HepG2 (cell line): Measurements from ENCODE around the gene FHL3. TPM values are rescaled to one million over a fixed set of nuclear protein-coding genes. Genes with fewer than 3 reads are reported as not detected.

Experiments
- ATAC-seq: fragments of 200-7000 bp; cut with Tn5 transposase; 3 replicates; pipeline ENCODE4 v1.9.1; 2020; ENCODE audit warnings: mild to moderate bottlenecking, moderate library complexity
- BruUV-seq: library from RNA; stranded (reverse); fragments of 400-500 nt; replicated peaks from 2 replicates; lab custom pipeline; 2021; lab: Mats Ljungman, UMichigan
- CTCF ChIA-PET: fragments of 300-600 bp; formaldehyde crosslinking; extraction: SDS; loops from one replicate; lab custom pipeline; 2021; ENCODE audit warnings: low total read pairs, inconsistent platforms, low intra/inter-chr PET ratio; lab: Yijun Ruan, JAX
- POLR2A ChIA-PET: fragments of 350-600 bp; sonication (Branson Sonifier 250); formaldehyde crosslinking; loops from one replicate; lab custom pipeline; 2020; ENCODE audit warnings: antibody characterized with exemption, inconsistent platforms; lab: Yijun Ruan, JAX
- DNase-seq: peaks from one replicate; pipeline ENCODE4 v3.0.0-alpha.2; 2015; ENCODE audit warnings: low spot score
- FAIRE-seq: peaks from 3 replicates; lab custom pipeline; 2011; peaks lifted over from hg19 to GRCh38; lab: Jason Lieb, UNC
- H2AFZ ChIP-seq: one replicate; pipeline ENCODE4 v1.6.1; 2011; ENCODE audit warnings: low read length, inconsistent platforms
- H3K27ac ChIP-seq: fragments of 300-600 bp; 3 replicates; pipeline ENCODE4 v1.8.0; 2011; ENCODE audit warnings: mixed run types, mild to moderate bottlenecking, mixed read lengths, low read length, inconsistent platforms; ENCODE audit not compliant: insufficient read depth; ENCODE audit errors: extremely low read length
- H3K27me3 ChIP-seq, 2 experiments: fragments of 200-600 bp in 1 of 2; 2 replicates in 1 of 2; 3 replicates in 1 of 2; pipeline versions ENCODE4 v1.6.0 to v1.8.0; 2011; ENCODE audit warnings: low read length in 2 of 2, mild to moderate bottlenecking in 2 of 2, moderate library complexity in 2 of 2, inconsistent platforms in 1 of 2; ENCODE audit not compliant: insufficient read depth in 2 of 2, control insufficient read depth in 1 of 2
- H3K36me3 ChIP-seq, 2 experiments: fragments of 200-600 bp in 1 of 2; replicated peaks in 1 of 2; 2 replicates in 1 of 2; 3 replicates in 1 of 2; pipeline versions ENCODE4 v1.5.1 to v1.8.0; 2011; ENCODE audit warnings: low read length in 2 of 2, inconsistent platforms in 1 of 2; ENCODE audit not compliant: insufficient read depth in 2 of 2, control insufficient read depth in 1 of 2
- H3K4me1 ChIP-seq: 2 replicates; pipeline ENCODE4 v1.5.1; 2012; ENCODE audit warnings: low read length, inconsistent platforms; ENCODE audit not compliant: insufficient read depth
- H3K4me2 ChIP-seq: 2 replicates; pipeline ENCODE4 v1.6.0; 2011; ENCODE audit warnings: low read depth, low read length, inconsistent platforms
- H3K4me3 ChIP-seq, 3 experiments: fragments of 200-600 bp in 1 of 3; sonication (generic), shearing (Covaris generic) in 1 of 3; replicated peaks in 1 of 3; 2 replicates each; pipeline ENCODE4 v1.5.1; 2011 to 2016; ENCODE audit warnings: low read length in 3 of 3, inconsistent platforms in 2 of 3, low read depth in 2 of 3, mild to moderate bottlenecking in 2 of 3, control low read depth in 1 of 3, mixed read lengths in 1 of 3; ENCODE audit not compliant: insufficient read depth in 1 of 3
- H3K79me2 ChIP-seq: one replicate; pipeline ENCODE4 v1.6.1; 2011; ENCODE audit warnings: low read length, inconsistent platforms; ENCODE audit not compliant: insufficient read depth
- H3K9ac ChIP-seq: 2 replicates; pipeline ENCODE4 v1.6.0; 2011; ENCODE audit warnings: mild to moderate bottlenecking, low read depth, low read length, inconsistent platforms; ENCODE audit not compliant: insufficient read depth
- H3K9me3 ChIP-seq: 2 replicates; pipeline ENCODE4 v1.5.1; 2012; ENCODE audit warnings: mild to moderate bottlenecking, low read length
- H4K20me1 ChIP-seq: 2 replicates; pipeline ENCODE4 v1.6.0; 2011; ENCODE audit warnings: inconsistent platforms, mild to moderate bottlenecking, low read length, moderate library complexity; ENCODE audit not compliant: insufficient read depth
- AGO2 ChIP-seq: fragments of 200-400 bp; formaldehyde crosslinking; optimal IDR thresholded peaks from 2 replicates; pipeline ENCODE3; 2017; ENCODE audit warnings: mild to moderate bottlenecking, low read depth, low read length, moderate library complexity
- FOXJ3 ChIP-seq: sonication (generic); formaldehyde crosslinking; IDR thresholded peaks from 2 replicates; pipeline ENCODE4 v1.4.0; 2020; ENCODE audit warnings: missing genetic modification reagents, mild to moderate bottlenecking, borderline replicate concordance
- GABPB1 ChIP-seq: IDR thresholded peaks from 2 replicates; pipeline ENCODE4 v1.6.1; 2016; ENCODE audit warnings: mild to moderate bottlenecking, missing genetic modification reagents, moderate library complexity, missing compliant biosample characterization
- HES4 ChIP-seq: sonication (generic); formaldehyde crosslinking; IDR thresholded peaks from 2 replicates; pipeline ENCODE4 v1.9.0; 2021; ENCODE audit warnings: mild to moderate bottlenecking, missing genetic modification reagents, borderline replicate concordance
- IKZF1 ChIP-seq: fragments of 450-650 bp; IDR thresholded peaks from 2 replicates; pipeline ENCODE4 v1.7.1; 2016
- JUNB ChIP-seq: sonication (generic); formaldehyde crosslinking; IDR thresholded peaks from 2 replicates; pipeline ENCODE4 v1.8.0; 2022; ENCODE audit warnings: missing genetic modification reagents, mild to moderate bottlenecking, borderline replicate concordance
- KDM6A ChIP-seq: IDR thresholded peaks from 2 replicates; pipeline ENCODE4 v1.6.1; 2016; ENCODE audit warnings: low read depth
- MED1 ChIP-seq: sonication (generic); formaldehyde crosslinking; IDR thresholded peaks from 2 replicates; pipeline ENCODE4 v1.4.0; 2020; ENCODE audit warnings: missing genetic modification reagents
- MIXL1 ChIP-seq: IDR thresholded peaks from 2 replicates; pipeline ENCODE4 v1.6.1; 2016
- WIZ ChIP-seq: sonication (generic); formaldehyde crosslinking; IDR thresholded peaks from 2 replicates; pipeline ENCODE4 v1.5.1; 2020; ENCODE audit warnings: mild to moderate bottlenecking, missing genetic modification reagents
- ZBTB33 ChIP-seq: sonication (generic); formaldehyde crosslinking; IDR thresholded peaks from 2 replicates; pipeline ENCODE4 v1.4.0; 2020; ENCODE audit warnings: missing genetic modification reagents
- ZKSCAN8 ChIP-seq: IDR thresholded peaks from 2 replicates; pipeline ENCODE4 v1.6.1; 2016; ENCODE audit warnings: borderline replicate concordance, missing genetic modification reagents, missing compliant biosample characterization
- ZMYM4 ChIP-seq: sonication (generic); formaldehyde crosslinking; IDR thresholded peaks from 2 replicates; pipeline ENCODE4 v1.8.1; 2023; ENCODE audit warnings: mild to moderate bottlenecking, missing genetic modification reagents
- whole genome bisulfite sequencing: methylation state at CpG from one replicate; pipeline ENCODE4 v1.1.6; 2017; ENCODE audit warnings: low lambda C conversion rate; 5-methylcytosine and 5-hydroxymethylcytosine counted together
- in situ Hi-C: cut with HindIII; loops from 2 replicates; pipeline ENCODE4 v1.10.0; 2017; ENCODE audit warnings: low pct_unique_long_range_greater_than_20kb; ENCODE audit not compliant: extremely low pct_ligation_motif_present
- intact Hi-C: fragments of 100-400 bp; cut with micrococcal nuclease; formaldehyde crosslinking; loops from one replicate; pipeline ENCODE4 v1.10.0; 2022; ENCODE audit not compliant: unreplicated experiment
- polyA plus RNA-seq, 8 experiments: library from polyadenylated mRNA; depleted of rRNA in 3 of 8; stranded (reverse) in 7 of 8; unstranded in 1 of 8; fragments of >200 nt; fragmentation: Illumina TruSeq in 4 of 8; extraction: Trizol in 4 of 8; gene quantifications; 2 replicates each; pipeline versions ENCODE4 v1.2.1 to v1.2.3, GENCODE V29; 2011 to 2016; ENCODE audit warnings: low read depth in 4 of 8, missing spikeins in 1 of 8, mixed read lengths in 1 of 8; ENCODE audit not compliant: insufficient read depth in 1 of 8
- total RNA-seq, 5 experiments: library from RNA; depleted of rRNA; stranded (reverse); fragments of >200 nt; fragmentation: Illumina TruSeq; extraction: Trizol; gene quantifications; 2 replicates each; pipeline ENCODE4 v1.2.3, GENCODE V29; 2016; ENCODE audit warnings: low read depth in 1 of 5
- TF ChIP-seq, protein P1 (sequence below): sonication (generic); formaldehyde crosslinking; conservative IDR thresholded peaks from 2 replicates; pipeline ENCODE4 v1.8.1; 2023; ENCODE audit warnings: missing genetic modification reagents
- TF ChIP-seq, protein P2 (sequence below): sonication (generic); formaldehyde crosslinking; IDR thresholded peaks from 2 replicates; pipeline ENCODE4 v1.4.0; 2020; ENCODE audit warnings: missing genetic modification reagents

Gene FHL3
- total and polyA plus RNA-seq, 2 of the 13 experiments (the other 11 are each of a cell fraction or from before 2014, with no cell fraction given) = 2.8 to 6.6 TPM

GRCh38 chr1:38029081-38029681 is 23.9 kb upstream of the FHL3 start:
- 0 out of 5 replicates have a peak, but pooled peaks cover 0 to 3% of the 10 kb centered on the region in 2 experiments for H3K27me3 ChIP-seq
- no peaks in the 10 kb centered on the region for H3K79me2 ChIP-seq
- ATAC-seq (peak; percentile 6), FAIRE-seq (no peak), DNase-seq (no peak)
- no peak overlapping the region for H3K27ac ChIP-seq
- CTCF ChIA-PET = no interaction called here
- no TSS peak for BruUV-seq
- TF ChIP-seq AGO2 = peak; percentile 50
- TF ChIP-seq JUNB (CRISPR knock-in tag) = no peak
- peak; percentile 99 for TF ChIP-seq ZBTB33 (CRISPR knock-in tag)
- H3K4me3 ChIP-seq = no peak overlapping the region
- POLR2A ChIA-PET = interaction anchor here (1.2 kb wide), 1 partner anchor 16 kb away, joined by 3 read pairs; the partner anchor contains the start of gene UTP11
- no peaks in the 10 kb centered on the region for H4K20me1 ChIP-seq
- no peak overlapping the region for H3K4me2 ChIP-seq
- H3K9ac ChIP-seq = no peak overlapping the region
- intact Hi-C loops = no loop called here
- 91% methylated on average over 20 of the region's 23 CpGs for WGBS
- H3K4me1 ChIP-seq = peaks cover 25% of the 10 kb centered on the region
- H3K9me3 ChIP-seq = no peaks in the 10 kb centered on the region
- in situ Hi-C loops = no loop called here
- H3K36me3 ChIP-seq = peaks cover 8 to 16% of the 10 kb centered on the region in 2 experiments; a peak in 4 of 5 replicates
- H2AFZ ChIP-seq = no peak overlapping the region

DNA sequence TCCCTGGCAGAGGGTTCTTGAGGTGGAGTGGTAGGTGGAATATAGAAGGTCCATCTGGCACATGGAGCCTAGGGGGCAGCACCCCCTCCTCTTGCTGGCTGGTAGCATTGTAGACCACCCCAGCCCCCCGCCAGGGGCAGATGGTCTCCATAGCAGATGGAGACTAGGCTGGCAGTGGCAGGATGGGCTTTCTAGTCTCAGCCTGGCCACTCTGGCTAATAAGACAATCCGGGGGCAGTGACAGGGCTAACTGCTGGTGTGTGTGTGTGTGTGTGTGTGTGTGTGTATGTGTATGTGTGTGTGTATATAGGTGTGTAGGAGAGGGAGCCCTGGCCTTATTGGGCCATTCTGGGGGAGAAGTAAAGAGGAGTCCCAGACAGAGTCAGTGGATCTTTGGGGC is 23.4 kb upstream of the FHL3 start:
- Histone ChIP-seq H2AFZ (no peak overlapping the region), H3K4me2 (no peak overlapping the region), H4K20me1 (no peaks in the 10 kb centered on the region), H3K9me3 (no peaks in the 10 kb centered on the region), H3K4me3 (no peak overlapping the region), H3K9ac (no peak overlapping the region), H3K27me3 (no peaks in the 10 kb centered on the region), H3K4me1 (peaks cover 25% of the 10 kb centered on the region), H3K27ac (no peak overlapping the region), H3K79me2 (no peaks in the 10 kb centered on the region), H3K36me3 (peaks cover 8 to 16% of the 10 kb centered on the region in 2 experiments; a peak in 4 of 5 replicates)
- BruUV-seq = no TSS peak
- POLR2A ChIA-PET = interaction anchor here (1.2 kb wide), 1 partner anchor 16 kb away, joined by 3 read pairs; the partner anchor contains the start of gene UTP11
- DNase-seq = no peak
- in situ Hi-C loops = no loop called here
- 94% methylated on average over 2 of the region's 2 CpGs for WGBS
- peak; percentile 9 for ATAC-seq
- CTCF ChIA-PET = no interaction called here
- intact Hi-C loops = no loop called here
- no peak for FAIRE-seq
- TF ChIP-seq ZMYM4 (no peak), GABPB1 (CRISPR knock-in tag) (no peak), ZKSCAN8 (CRISPR knock-in tag) (no peak), MED1 (CRISPR knock-in tag) (no peak), FOXJ3 (CRISPR knock-in tag) (no peak), HES4 (CRISPR knock-in tag) (no peak), KDM6A (CRISPR knock-in tag) (no peak), IKZF1 (no peak), MIXL1 (CRISPR knock-in tag) (no peak), WIZ (CRISPR knock-in tag) (no peak)
- TF ChIP-seq, protein P1, sequence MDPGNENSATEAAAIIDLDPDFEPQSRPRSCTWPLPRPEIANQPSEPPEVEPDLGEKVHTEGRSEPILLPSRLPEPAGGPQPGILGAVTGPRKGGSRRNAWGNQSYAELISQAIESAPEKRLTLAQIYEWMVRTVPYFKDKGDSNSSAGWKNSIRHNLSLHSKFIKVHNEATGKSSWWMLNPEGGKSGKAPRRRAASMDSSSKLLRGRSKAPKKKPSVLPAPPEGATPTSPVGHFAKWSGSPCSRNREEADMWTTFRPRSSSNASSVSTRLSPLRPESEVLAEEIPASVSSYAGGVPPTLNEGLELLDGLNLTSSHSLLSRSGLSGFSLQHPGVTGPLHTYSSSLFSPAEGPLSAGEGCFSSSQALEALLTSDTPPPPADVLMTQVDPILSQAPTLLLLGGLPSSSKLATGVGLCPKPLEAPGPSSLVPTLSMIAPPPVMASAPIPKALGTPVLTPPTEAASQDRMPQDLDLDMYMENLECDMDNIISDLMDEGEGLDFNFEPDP (CRISPR knock-in tag) = no peak
- TF ChIP-seq, protein P2, sequence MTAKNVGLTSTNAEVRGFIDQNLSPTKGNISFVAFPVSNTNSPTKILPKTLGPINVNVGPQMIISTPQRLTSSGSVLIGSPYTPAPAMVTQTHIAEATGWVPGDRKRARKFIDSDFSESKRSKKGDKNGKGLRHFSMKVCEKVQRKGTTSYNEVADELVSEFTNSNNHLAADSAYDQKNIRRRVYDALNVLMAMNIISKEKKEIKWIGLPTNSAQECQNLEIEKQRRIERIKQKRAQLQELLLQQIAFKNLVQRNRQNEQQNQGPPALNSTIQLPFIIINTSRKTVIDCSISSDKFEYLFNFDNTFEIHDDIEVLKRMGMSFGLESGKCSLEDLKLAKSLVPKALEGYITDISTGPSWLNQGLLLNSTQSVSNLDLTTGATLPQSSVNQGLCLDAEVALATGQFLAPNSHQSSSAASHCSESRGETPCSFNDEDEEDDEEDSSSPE (CRISPR knock-in tag) = no peak
